Left lobe of liver (tissue), 2 donors: Measurements from ENCODE around the gene DAW1. TPM values are rescaled to one million over a fixed set of nuclear protein-coding genes. Genes with fewer than 3 reads are reported as not detected.
"Not testable (repeated sequence)": the region's sequence is repeated elsewhere in the genome, so short reads cannot be mapped to it uniquely, and the experiment has no call there.

Experiments used
- ATAC-seq: fragments of 200-7000 bp; cut with Tn5 transposase; one replicate; pipeline ENCODE4 v1.9.1; 2020; ENCODE audit warnings: mild to moderate bottlenecking, moderate library complexity
- DNase-seq: peaks from one replicate; pipeline ENCODE4 v3.0.0-alpha.2; 2020; ENCODE audit warnings: low spot score
- total RNA-seq: library from RNA; stranded (reverse); gene quantifications from one replicate; pipeline ENCODE4 v1.2.1, GENCODE V29; 2021
- donor health status: DM: no; HTN: no; CAD: no; lungs with moderate emphysema.
- donor health status: DM: no; HTN: yes; CAD: no.

The DAW1 gene
- total RNA-seq, 1 donor from 2014 or later, result not detected

GRCh38 chr2:227906991-227907390, 35.6 kb downstream of the DAW1 start:
- DNase-seq (no peak), ATAC-seq (no peak)

- ATAC-seq (no peak), DNase-seq (no peak)
Observed at GRCh38 chr2:227908266-227909054, 37.0 kb downstream of the DAW1 start.

- DNase-seq (no peak), ATAC-seq (no peak)
Observed at GRCh38 chr2:227914362-227914761, 42.9 kb downstream of the DAW1 start.

GRCh38 chr2:227921648-227922047, 50.2 kb downstream of the DAW1 start:
- DNase-seq (no peak), ATAC-seq (no peak)

- DNase-seq, result no peak
- ATAC-seq, result no peak
Observed at GRCh38 chr2:227932001-227932400, 60.6 kb downstream of the DAW1 start.

GRCh38 chr2:227932403-227932802, 61.0 kb downstream of the DAW1 start:
- ATAC-seq (no peak), DNase-seq (no peak)

- DNase-seq, result no peak
Observed at GRCh38 chr2:227933884-227934283, 62.5 kb downstream of the DAW1 start.

GRCh38 chr2:227936249-227936648, 64.8 kb downstream of the DAW1 start:
- DNase-seq, ATAC-seq: not testable (repeated sequence)

More at GRCh38 chr2:227933884-227934283, 62.5 kb downstream of the DAW1 start:
- ATAC-seq, result no peak

GRCh38 chr2:227939271-227940027, 68.0 kb downstream of the DAW1 start:
- DNase-seq (no peak), ATAC-seq (no peak)

GRCh38 chr2:227942021-227942420, 70.6 kb downstream of the DAW1 start:
- no peak for ATAC-seq
- DNase-seq, result no peak

- ATAC-seq (no peak), DNase-seq (no peak)
Observed at GRCh38 chr2:227942965-227943364, 71.5 kb downstream of the DAW1 start.

- DNase-seq (no peak), ATAC-seq (no peak)
Observed at GRCh38 chr2:227960317-227960716, 88.9 kb downstream of the DAW1 start.

GRCh38 chr2:227971619-227972230, 100.3 kb downstream of the DAW1 start:
- no peak for DNase-seq
- ATAC-seq, result no peak

GRCh38 chr2:227973241-227973640, 101.8 kb downstream of the DAW1 start:
- ATAC-seq (no peak), DNase-seq (no peak)

Other genes starting within 250 kb of the DAW1 start
- not detected for gene SCYGR5, start 204.8 kb upstream of the DAW1 start, total RNA-seq
- 14.6 TPM for gene SLC19A3, start 153.6 kb upstream of the DAW1 start, total RNA-seq
- gene SCYGR6, start 146.9 kb upstream of the DAW1 start, total RNA-seq, result not detected
- gene SCYGR7, start 143.3 kb upstream of the DAW1 start, total RNA-seq, result not detected
- not detected for gene SCYGR8, start 125.7 kb upstream of the DAW1 start, total RNA-seq
- gene CCL20, start 57.8 kb upstream of the DAW1 start, total RNA-seq, result not detected